ENCODE results near the gene GM2A.

GM2A gene

DNA sequence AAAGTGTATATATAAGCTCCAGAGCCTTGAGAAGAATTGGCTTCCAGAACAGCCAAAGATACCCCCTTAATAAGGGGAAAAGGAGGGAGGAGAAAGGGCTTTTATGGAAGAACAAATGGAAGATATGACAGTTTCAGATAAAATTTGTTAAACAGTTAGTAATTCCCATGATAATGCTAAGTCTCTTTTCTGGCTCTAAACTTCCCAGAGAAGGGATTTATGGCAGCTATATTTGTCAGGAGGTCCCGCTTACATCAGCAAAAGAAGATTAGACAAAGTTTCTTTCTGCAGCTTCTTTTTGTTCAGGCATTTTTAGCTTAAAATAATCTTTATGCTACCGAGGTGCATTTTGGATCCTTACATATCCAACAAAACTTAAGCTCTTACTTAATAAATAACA, 64.9 kb downstream of the GM2A start:
- ChIA-PET POLR2A (no interaction called here), CTCF (interaction anchor here (1.1 to 4.5 kb wide), 7 partner anchors 21 to 334 kb away, joined by 3 to 39 read pairs (median 13); no protein-coding TSS in a partner anchor)
- TF ChIP-seq, protein P1, sequence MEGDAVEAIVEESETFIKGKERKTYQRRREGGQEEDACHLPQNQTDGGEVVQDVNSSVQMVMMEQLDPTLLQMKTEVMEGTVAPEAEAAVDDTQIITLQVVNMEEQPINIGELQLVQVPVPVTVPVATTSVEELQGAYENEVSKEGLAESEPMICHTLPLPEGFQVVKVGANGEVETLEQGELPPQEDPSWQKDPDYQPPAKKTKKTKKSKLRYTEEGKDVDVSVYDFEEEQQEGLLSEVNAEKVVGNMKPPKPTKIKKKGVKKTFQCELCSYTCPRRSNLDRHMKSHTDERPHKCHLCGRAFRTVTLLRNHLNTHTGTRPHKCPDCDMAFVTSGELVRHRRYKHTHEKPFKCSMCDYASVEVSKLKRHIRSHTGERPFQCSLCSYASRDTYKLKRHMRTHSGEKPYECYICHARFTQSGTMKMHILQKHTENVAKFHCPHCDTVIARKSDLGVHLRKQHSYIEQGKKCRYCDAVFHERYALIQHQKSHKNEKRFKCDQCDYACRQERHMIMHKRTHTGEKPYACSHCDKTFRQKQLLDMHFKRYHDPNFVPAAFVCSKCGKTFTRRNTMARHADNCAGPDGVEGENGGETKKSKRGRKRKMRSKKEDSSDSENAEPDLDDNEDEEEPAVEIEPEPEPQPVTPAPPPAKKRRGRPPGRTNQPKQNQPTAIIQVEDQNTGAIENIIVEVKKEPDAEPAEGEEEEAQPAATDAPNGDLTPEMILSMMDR (IDR thresholded peaks at IDR 0.05; ENCODE audit: control extremely low read depth, extremely low read depth, low read depth, missing control alignments): no peak
- DNase-seq (ENCODE audit: extremely low spot score): no peak

- ChIA-PET CTCF (interaction anchor here (0.6 to 4.5 kb wide), 10 partner anchors 10 to 334 kb away, joined by 3 to 39 read pairs (median 4); no protein-coding TSS in a partner anchor), POLR2A (no interaction called here)
- TF ChIP-seq, protein P1 (IDR thresholded peaks at IDR 0.05; ENCODE audit: control extremely low read depth, extremely low read depth, low read depth, missing control alignments): peak; percentile 48
- peak; percentile 29 for DNase-seq (ENCODE audit: extremely low spot score)
Observed at GRCh38 chr5:151318850-151319732, 66.1 kb downstream of the GM2A start.
